HEK293 (cell line): ENCODE results near the gene ITGAL.

Experiments
- SP7 ChIP-seq: fragments of 450-650 bp; formaldehyde crosslinking; IDR thresholded peaks from 2 replicates; pipeline ENCODE4 v1.5.1; 2016; ENCODE audit warnings: missing biosample characterization, missing genetic modification characterization
- ZFHX2 ChIP-seq: fragments of 450-650 bp; formaldehyde crosslinking; conservative IDR thresholded peaks from 2 replicates; pipeline ENCODE4 v1.5.1; 2016; ENCODE audit warnings: missing biosample characterization, missing genetic modification characterization
- ZNF423 ChIP-seq: fragments of 450-650 bp; formaldehyde crosslinking; IDR thresholded peaks from 2 replicates; pipeline ENCODE4 v1.5.1; 2016; ENCODE audit warnings: missing biosample characterization, missing genetic modification characterization
- ZNF792 ChIP-seq: fragments of 450-650 bp; formaldehyde crosslinking; IDR thresholded peaks from 2 replicates; pipeline ENCODE4 v1.5.1; 2016; ENCODE audit warnings: missing biosample characterization, missing genetic modification characterization
- ZSCAN23 ChIP-seq: fragments of 450-650 bp; formaldehyde crosslinking; IDR thresholded peaks from 2 replicates; pipeline ENCODE4 v1.5.1; 2016; ENCODE audit warnings: missing biosample characterization, missing genetic modification characterization
- TF ChIP-seq, protein P1 (sequence below): fragments of 450-650 bp; formaldehyde crosslinking; IDR thresholded peaks from 2 replicates; pipeline ENCODE4 v1.5.1; 2016; ENCODE audit warnings: missing biosample characterization, missing genetic modification characterization

- TF ChIP-seq, protein P1, sequence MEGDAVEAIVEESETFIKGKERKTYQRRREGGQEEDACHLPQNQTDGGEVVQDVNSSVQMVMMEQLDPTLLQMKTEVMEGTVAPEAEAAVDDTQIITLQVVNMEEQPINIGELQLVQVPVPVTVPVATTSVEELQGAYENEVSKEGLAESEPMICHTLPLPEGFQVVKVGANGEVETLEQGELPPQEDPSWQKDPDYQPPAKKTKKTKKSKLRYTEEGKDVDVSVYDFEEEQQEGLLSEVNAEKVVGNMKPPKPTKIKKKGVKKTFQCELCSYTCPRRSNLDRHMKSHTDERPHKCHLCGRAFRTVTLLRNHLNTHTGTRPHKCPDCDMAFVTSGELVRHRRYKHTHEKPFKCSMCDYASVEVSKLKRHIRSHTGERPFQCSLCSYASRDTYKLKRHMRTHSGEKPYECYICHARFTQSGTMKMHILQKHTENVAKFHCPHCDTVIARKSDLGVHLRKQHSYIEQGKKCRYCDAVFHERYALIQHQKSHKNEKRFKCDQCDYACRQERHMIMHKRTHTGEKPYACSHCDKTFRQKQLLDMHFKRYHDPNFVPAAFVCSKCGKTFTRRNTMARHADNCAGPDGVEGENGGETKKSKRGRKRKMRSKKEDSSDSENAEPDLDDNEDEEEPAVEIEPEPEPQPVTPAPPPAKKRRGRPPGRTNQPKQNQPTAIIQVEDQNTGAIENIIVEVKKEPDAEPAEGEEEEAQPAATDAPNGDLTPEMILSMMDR: no peak
- no peak for TF ChIP-seq ZNF792
- no peak for TF ChIP-seq ZSCAN23 (tag by site-specific recombination)
- TF ChIP-seq SP7: no peak
- no peak for TF ChIP-seq ZFHX2
- TF ChIP-seq ZNF423 (tag by site-specific recombination): no peak
Observed at GRCh38 chr16:30446203-30446595, 26.3 kb upstream of the ITGAL start.
